ENCODE measurements around the gene LRRD1. TPM values are rescaled to one million over a fixed set of nuclear protein-coding genes. Genes with fewer than 3 reads are reported as not detected.

The LRRD1 gene
- polyA plus RNA-seq, 2 donors = 0.01 TPM; not detected in 1

GRCh38 chr7:92100534-92100933, 78.4 kb downstream of the LRRD1 start:
- H3K36me3 ChIP-seq (ENCODE audit: control insufficient read depth in 2 of 2, insufficient read depth in 2 of 2, low read length in 1 of 2) = peaks cover 0 to 16% of the 10 kb centered on the region in 2 donors
- 94 to 99% methylated on average over 1 of the region's 1 CpG for WGBS, 2 donors

GRCh38 chr7:92095380-92095779, 83.6 kb downstream of the LRRD1 start:
- no peaks in the 10 kb centered on the region for H3K9me3 ChIP-seq (ENCODE audit: control insufficient read depth in 2 of 2, insufficient read depth in 1 of 2, low read depth in 1 of 2, low read length in 1 of 2)
- H3K27ac ChIP-seq (ENCODE audit: low read depth in 2 of 2, low read length in 1 of 2) = no peak overlapping the region
- H3K4me3 ChIP-seq (ENCODE audit: low read depth in 1 of 2, low read length in 2 of 2) = no peak overlapping the region
- H3K4me1 ChIP-seq (ENCODE audit: control insufficient read depth in 2 of 2, insufficient read depth in 2 of 2, low read length in 1 of 2) = no peaks in the 10 kb centered on the region
- peaks cover 0 to 14% of the 10 kb centered on the region in 2 donors for H3K36me3 ChIP-seq (ENCODE audit: control insufficient read depth in 2 of 2, insufficient read depth in 2 of 2, low read length in 1 of 2)
- 76 to 91% methylated on average over 1 of the region's 1 CpG for WGBS, 2 donors
- no peaks in the 10 kb centered on the region for H3K27me3 ChIP-seq (ENCODE audit: control insufficient read depth in 1 of 2, insufficient read depth in 2 of 2, low read length in 2 of 2)

More at GRCh38 chr7:92100534-92100933, 78.4 kb downstream of the LRRD1 start:
- H3K9me3 ChIP-seq (ENCODE audit: control insufficient read depth in 2 of 2, insufficient read depth in 1 of 2, low read depth in 1 of 2, low read length in 1 of 2) = no peaks in the 10 kb centered on the region
- H3K27me3 ChIP-seq (ENCODE audit: control insufficient read depth in 1 of 2, insufficient read depth in 2 of 2, low read length in 2 of 2) = no peaks in the 10 kb centered on the region
- H3K27ac ChIP-seq (ENCODE audit: low read depth in 2 of 2, low read length in 1 of 2) = no peak overlapping the region
- H3K4me3 ChIP-seq (ENCODE audit: low read depth in 1 of 2, low read length in 2 of 2) = no peak overlapping the region
- H3K4me1 ChIP-seq (ENCODE audit: control insufficient read depth in 2 of 2, insufficient read depth in 2 of 2, low read length in 1 of 2) = no peaks in the 10 kb centered on the region

Other genes starting within 250 kb of the LRRD1 start
- gene AKAP9, start 238.3 kb downstream of the LRRD1 start, polyA plus RNA-seq = 10 to 100 TPM; 15.8 to 16.7 TPM
- gene CYP51A1, start 44.7 kb downstream of the LRRD1 start, polyA plus RNA-seq = 10 to 100 TPM; 27.9 to 40.8 TPM
- 10 to 100 TPM; 13.7 to 15.3 TPM for gene KRIT1, start 66.8 kb upstream of the LRRD1 start, polyA plus RNA-seq
- 1 to 10 TPM; 7.1 to 8.7 TPM for gene ANKIB1, start 66.8 kb upstream of the LRRD1 start, polyA plus RNA-seq